Limb (tissue), 2 donors: ENCODE results near the gene CASP8.
"Not testable (repeated sequence)": the region's sequence is repeated elsewhere in the genome, so short reads cannot be mapped to it uniquely, and the experiment has no call there.

ENCODE experiments used
- DNase-seq, 2 donors: peaks; one replicate each; pipeline ENCODE4 v3.0.0-alpha.2; 2016; ENCODE audit errors: extremely low spot score in 2 of 2

CASP8 gene

DNA sequence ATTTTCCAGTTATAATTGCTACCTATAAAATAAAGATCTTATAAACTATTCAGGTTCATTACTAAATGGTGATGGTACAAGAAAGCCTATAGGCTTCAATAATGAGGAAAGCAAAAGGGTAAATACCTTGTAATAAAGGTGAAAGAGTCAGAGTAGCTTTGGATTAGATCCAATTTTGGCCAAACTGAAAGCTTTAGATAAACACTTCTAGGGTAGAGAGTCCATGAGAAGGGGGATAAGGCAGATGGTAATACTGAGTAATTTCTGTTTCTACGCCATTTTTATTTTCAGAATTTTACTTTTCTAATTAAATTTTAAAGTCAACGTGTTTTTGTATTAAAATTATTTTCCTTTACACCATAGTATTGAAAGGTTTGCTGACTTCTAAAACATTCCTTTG lies 9.4 kb downstream of the CASP8 start:
- DNase-seq: no peak

DNA sequence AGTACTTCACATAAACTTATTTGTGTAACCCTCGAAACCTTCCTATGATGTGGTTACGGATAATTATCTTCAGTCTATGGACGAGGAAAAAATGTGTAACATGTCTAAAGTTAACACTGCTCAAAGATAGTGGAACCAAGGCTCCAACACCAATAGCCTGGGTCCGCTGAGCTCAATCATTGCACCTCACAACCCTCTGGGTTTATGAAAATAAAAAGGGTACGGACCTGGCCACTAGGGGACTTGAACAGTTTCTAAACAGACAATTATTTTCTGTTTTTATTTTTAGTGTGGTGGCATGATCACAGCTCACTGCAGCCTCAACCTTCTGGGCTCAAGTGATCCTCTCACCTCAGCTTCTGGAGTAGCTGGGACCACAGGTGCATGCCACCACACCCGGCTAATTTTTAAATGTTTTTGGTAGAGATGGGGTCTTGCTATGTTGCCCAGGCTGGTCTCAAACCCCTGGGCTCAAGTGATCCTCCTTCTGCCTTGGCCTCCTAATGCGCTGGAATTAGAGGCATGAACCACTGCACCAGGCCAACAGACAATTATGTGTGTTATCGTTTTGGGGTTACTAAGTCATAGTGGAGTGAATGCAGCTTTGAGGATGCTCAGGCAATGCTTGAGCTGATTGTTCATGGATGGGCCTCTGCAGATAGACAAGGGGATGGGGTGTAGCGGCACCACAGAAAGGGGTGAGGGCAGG lies 10.1 kb downstream of the CASP8 start:
- no peak for DNase-seq

DNA sequence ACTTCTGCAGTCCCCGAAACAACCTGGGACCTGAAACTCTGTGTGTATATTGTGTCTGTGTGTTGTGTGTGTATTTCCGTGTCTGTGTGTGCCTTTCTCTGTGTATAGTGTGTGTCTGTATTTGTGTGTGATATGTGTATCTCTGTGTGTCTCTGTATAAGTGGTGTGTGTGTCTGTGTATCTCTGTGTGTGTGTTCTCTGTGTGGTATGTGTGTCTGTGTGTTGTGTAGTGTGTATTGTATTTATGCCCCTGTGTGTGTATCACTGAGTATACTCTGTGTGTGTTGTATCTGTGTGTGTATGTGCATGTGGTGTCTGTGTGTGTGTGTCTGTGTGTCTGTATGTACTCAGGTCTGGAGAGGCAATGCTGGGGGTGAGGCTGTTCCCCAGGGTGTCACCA lies 11.6 kb downstream of the CASP8 start:
- no peak for DNase-seq

DNA sequence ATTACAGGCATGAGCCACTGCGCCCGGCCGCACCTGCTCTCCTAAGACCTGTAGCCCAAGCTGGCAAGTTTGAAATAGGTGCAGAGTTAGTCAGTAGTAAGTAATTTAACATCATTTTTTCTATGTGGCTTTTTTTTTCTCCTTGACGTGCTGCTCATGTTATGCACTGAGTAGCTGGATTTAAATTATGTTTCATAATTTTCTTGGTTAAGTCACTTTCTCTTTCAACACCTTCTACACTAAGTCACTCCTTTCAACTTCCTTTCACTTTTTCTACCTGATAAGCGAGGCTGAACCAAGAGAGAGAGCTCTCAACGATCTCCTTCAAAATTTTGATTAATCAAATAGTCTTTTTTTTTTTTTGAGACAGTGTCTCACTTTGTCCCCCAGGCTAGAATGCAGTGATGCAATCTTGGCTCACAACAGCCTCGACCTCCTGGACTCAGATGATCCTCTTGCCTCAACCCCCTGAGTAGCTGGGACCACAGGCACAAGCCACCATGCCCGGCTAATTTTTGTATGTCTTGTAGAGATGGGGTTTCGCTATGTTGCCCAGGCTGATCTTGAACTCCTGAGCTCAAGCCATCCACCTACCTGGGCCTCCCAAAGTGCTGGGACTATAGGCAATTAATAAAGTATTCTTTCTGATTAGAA lies 13.1 kb downstream of the CASP8 start:
- no peak for DNase-seq

- DNase-seq: no peak
Measured at GRCh38 chr2:201275069-201275468, 14.7 kb downstream of the CASP8 start.

DNA sequence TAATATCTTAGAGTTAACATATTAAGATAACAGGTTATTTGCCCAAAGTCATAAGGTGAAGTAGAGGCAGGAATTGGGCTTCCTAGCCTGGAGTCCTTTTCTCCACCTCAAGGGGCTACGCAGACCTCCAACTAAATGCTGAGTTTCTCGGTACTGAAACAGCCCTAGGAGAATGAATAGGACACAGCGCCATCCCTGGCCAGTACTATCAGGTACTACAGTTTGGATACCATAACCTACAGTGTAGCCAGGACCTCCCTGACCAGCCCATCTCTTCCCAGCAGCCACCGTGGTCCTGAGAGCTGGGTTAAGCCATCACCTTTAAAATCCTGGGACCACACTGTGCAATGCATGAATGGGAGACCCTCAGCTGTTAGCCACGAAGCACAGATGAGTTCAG lies 15.7 kb downstream of the CASP8 start:
- DNase-seq: no peak

DNA sequence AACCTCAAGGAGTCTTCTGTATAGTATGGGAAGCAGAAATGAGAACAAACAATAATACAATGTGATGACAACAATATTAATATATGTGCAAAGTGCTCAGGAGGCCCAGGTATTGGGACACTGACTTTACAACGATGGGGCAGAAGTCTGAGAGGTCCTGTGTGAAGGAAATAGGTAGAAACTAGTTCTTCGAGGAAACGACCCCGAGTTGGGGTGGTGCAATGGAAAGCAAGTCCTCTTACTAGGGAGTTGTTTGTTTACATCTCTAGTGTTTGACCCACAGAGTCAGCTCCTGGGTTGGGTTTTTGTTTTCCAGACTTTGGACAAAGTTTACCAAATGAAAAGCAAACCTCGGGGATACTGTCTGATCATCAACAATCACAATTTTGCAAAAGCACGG lies 16.2 kb downstream of the CASP8 start:
- DNase-seq: no peak

- no peak for DNase-seq
Measured at GRCh38 chr2:201279079-201279478, 18.7 kb downstream of the CASP8 start.

DNA sequence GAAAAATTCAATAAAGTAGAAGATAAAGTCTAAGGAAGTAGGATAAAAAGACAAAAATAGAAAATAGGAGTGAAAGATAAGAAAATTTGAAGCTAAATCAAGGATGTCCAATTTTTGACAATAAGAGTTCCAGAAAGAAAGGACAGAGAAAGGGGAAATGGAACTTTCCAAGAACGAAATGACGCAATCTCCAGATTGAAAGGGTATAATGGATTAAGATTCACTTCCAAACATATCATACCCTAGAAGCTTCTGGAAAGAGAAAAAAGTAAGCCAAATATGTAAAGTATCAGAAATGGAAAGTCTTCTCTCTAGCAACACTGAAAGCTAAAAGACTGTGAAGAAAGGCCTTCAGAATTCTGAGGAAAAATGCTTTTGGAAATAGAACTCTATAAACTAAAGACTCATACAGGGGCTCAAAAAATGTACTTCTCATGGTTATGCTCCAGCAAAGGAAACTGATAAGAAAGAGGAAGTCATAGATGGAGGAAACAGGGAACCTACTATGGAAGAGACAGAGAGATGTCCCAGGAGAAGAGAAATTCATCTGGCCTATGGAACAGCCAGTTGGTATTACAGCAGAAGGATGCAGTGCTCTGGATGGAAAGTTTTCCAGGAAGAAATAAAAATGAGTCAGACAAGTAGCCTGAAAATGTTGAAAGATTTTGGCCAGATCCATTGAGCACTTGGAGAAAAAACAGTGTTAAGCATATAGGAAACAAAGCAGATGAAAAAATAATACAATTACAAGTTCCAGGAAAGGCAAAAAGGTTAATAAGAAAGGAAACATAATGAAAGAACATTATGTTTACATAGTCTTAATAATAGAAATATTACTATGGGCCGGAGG lies 20.1 kb downstream of the CASP8 start:
- DNase-seq: no peak

GRCh38 chr2:201285499-201285898 lies 25.2 kb downstream of the CASP8 start:
- no peak for DNase-seq

GRCh38 chr2:201290457-201291148 lies 30.3 kb downstream of the CASP8 start:
- DNase-seq: not testable (repeated sequence)

DNA sequence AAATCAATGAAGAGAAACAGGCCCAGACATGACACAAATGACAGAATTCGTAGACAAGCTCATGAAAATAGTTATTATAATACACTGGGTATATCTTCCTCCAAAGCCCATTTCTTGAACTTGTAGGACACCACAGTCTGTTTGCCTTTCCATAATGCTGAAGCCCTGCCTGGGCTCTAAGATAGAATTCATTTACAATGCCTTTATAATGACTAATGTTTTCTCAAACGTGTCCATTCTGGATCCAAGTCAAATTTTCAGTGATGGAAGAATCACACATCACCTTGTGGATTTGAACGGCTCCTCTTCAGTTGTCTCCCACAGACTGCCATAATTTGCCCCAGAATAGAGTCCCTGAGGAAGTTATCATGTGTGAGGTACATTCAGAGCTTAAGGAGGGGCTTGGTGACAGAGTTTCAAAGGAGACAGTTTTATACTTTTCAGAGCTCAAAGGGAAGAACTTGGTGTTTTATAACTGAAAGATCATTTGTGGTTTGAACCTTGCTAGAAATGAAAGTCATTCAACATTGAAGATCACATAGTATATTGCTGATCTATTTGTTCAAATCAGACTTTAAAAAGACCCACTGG lies 38.2 kb downstream of the CASP8 start:
- no peak for DNase-seq

DNA sequence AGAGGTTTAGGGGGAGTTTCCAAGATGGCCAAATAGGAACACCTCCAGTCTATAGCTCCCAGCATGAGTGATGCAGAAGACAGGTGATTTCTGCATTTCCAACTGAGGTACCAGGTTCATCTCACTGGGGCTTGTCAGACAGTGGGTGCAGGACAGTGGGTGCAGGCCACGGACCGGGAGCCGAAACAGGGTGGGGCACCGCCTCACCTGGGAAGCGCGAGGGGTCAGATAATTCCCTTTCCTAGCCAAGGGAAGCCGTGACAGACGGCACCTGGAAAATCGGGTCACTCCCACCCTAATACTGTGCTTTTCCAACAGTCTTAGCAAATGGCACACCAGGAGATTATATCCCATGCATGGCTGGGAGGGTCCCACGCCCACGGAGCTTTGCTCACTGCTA lies 39.6 kb downstream of the CASP8 start:
- not testable (repeated sequence) for DNase-seq

DNA sequence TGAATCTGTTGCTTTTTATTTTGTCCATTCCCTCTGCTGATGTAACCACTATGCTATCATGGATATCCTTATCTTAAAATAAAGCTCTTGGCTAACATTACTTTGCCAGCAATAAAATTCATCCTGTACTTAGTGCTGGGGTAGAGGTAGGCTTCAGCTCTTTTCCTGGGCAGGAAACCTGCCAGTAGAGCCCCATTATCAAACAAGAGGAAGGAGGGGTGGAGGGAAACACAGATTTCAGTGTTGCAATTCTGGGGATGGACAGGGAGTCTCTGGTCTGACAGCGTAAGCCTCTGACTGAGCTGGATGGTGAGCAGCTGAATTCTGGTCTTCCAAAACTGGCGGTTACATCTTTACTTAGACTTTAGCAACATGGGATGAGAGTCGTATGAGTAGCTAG lies 47.5 kb downstream of the CASP8 start:
- DNase-seq: no peak

- DNase-seq: no peak
Measured at GRCh38 chr2:201308914-201309313, 48.6 kb downstream of the CASP8 start.

DNA sequence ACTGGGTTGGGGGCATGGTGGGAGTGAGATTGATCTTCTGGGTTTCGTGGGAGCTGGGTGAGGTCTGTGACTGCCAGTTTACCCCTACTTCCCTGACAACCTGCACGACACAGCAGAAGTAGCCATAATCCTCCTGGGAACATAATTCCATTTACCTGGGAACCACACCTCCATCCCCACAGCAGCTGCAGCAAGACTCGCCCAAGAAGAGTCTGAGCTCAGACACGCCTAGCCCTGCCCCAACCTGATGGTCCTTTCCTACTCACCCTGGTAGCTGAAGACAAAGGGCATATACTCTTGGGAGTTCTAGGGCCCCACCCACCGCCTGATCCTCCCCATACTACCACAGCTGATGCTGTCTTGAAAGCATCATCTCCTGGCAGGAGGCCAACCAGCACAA lies 53.0 kb downstream of the CASP8 start:
- no peak for DNase-seq

- DNase-seq: no peak
Measured at GRCh38 chr2:201319511-201319910, 59.2 kb downstream of the CASP8 start.

- no peak for DNase-seq
Measured at GRCh38 chr2:201320257-201320656, 59.9 kb downstream of the CASP8 start.

DNA sequence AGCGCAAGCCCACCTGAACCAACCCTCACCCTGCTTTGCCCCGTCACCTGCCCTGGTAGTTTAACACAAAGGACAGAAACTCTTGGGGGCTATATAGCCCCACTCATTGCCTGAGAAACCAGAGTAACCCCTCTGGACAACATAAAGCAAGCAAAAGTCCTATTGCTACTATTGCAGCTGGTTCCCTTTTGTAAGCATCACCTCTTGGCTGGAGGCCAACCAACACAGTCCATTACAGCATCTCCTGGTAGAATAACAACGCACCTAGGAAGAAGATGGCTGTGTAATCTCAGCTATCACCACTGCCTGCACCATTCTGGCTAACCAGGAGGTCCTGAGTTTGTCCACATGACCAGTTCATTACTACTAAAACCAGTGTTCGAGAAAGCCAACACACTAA lies 60.4 kb downstream of the CASP8 start:
- no peak for DNase-seq

GRCh38 chr2:201322772-201323171 lies 62.4 kb downstream of the CASP8 start:
- no peak for DNase-seq

GRCh38 chr2:201327678-201328077 lies 67.3 kb downstream of the CASP8 start:
- no peak for DNase-seq
